ENCODE data around the gene DET1. TPM values are rescaled to one million over a fixed set of nuclear protein-coding genes. Genes with fewer than 3 reads are reported as not detected.
"Not testable (repeated sequence)": the region's sequence is repeated elsewhere in the genome, so short reads cannot be mapped to it uniquely, and the experiment has no call there.

The DET1 gene
- total RNA-seq, 2 donors from 2014 or later: 2.0 to 3.4 TPM

- no peak overlapping the region for H3K27ac Mint-ChIP-seq
- peaks cover 7 to 14% of the 10 kb centered on the region in 2 donors for H3K36me3 Mint-ChIP-seq (ENCODE audit: insufficient read depth in 2 of 2)
- H3K27me3 Mint-ChIP-seq (ENCODE audit: low read depth): no peaks in the 10 kb centered on the region
- DNase-seq (no peak), ATAC-seq (replicated peaks in 1 of 2) (no peak)
- H3K4me1 Mint-ChIP-seq (ENCODE audit: low read depth): no peaks in the 10 kb centered on the region
- H3K9me3 Mint-ChIP-seq: peaks cover 2 to 6% of the 10 kb centered on the region in 2 donors
- H3K4me3 Mint-ChIP-seq: no peak overlapping the region
Observed at GRCh38 chr15:88535607-88536313, 10.7 kb downstream of the DET1 start.

- ATAC-seq (replicated peaks in 1 of 2) (no peak), DNase-seq (no peak)
- peaks cover 7 to 14% of the 10 kb centered on the region in 2 donors for H3K36me3 Mint-ChIP-seq (ENCODE audit: insufficient read depth in 2 of 2)
- H3K27ac Mint-ChIP-seq: no peak overlapping the region
- H3K9me3 Mint-ChIP-seq: peaks cover 2 to 6% of the 10 kb centered on the region in 2 donors
- no peak overlapping the region for H3K4me3 Mint-ChIP-seq
- H3K27me3 Mint-ChIP-seq (ENCODE audit: low read depth): no peaks in the 10 kb centered on the region
- H3K4me1 Mint-ChIP-seq (ENCODE audit: low read depth): no peaks in the 10 kb centered on the region
Observed at GRCh38 chr15:88535100-88535499, 11.4 kb downstream of the DET1 start.

- Mint-ChIP-seq H3K27me3 (ENCODE audit: low read depth) (no peaks in the 10 kb centered on the region), H3K4me3 (no peak overlapping the region), H3K9me3 (peaks cover 2 to 6% of the 10 kb centered on the region in 2 donors), H3K27ac (no peak overlapping the region), H3K36me3 (ENCODE audit: insufficient read depth in 2 of 2) (peaks cover 7 to 14% of the 10 kb centered on the region in 2 donors), H3K4me1 (ENCODE audit: low read depth) (no peaks in the 10 kb centered on the region)
- ATAC-seq (replicated peaks in 1 of 2) (no peak), DNase-seq (no peak)
Observed at GRCh38 chr15:88533376-88533775, 13.1 kb downstream of the DET1 start.

- H3K27me3 Mint-ChIP-seq (ENCODE audit: low read depth): no peaks in the 10 kb centered on the region
Observed at GRCh38 chr15:88529021-88529630, 17.4 kb downstream of the DET1 start.

GRCh38 chr15:88526247-88526879 is 20.1 kb downstream of the DET1 start:
- no peak overlapping the region for H3K27ac Mint-ChIP-seq
- no peaks in the 10 kb centered on the region for H3K27me3 Mint-ChIP-seq (ENCODE audit: low read depth)
- no peaks in the 10 kb centered on the region for H3K9me3 Mint-ChIP-seq
- no peak for ATAC-seq (replicated peaks in 1 of 2)
- H3K4me3 Mint-ChIP-seq: no peak overlapping the region
- peaks cover 1 to 14% of the 10 kb centered on the region in 2 donors for H3K36me3 Mint-ChIP-seq (ENCODE audit: insufficient read depth in 2 of 2)
- DNase-seq: no peak
- no peaks in the 10 kb centered on the region for H3K4me1 Mint-ChIP-seq (ENCODE audit: low read depth)

More at GRCh38 chr15:88529021-88529630, 17.4 kb downstream of the DET1 start:
- H3K4me1 Mint-ChIP-seq (ENCODE audit: low read depth): no peaks in the 10 kb centered on the region
- H3K36me3 Mint-ChIP-seq (ENCODE audit: insufficient read depth in 2 of 2): peaks cover 3 to 14% of the 10 kb centered on the region in 2 donors
- ATAC-seq (replicated peaks in 1 of 2): no peak
- no peak for DNase-seq
- H3K27ac Mint-ChIP-seq: no peak overlapping the region
- H3K4me3 Mint-ChIP-seq: no peak overlapping the region
- H3K9me3 Mint-ChIP-seq: peaks cover 0 to 2% of the 10 kb centered on the region in 2 donors

GRCh38 chr15:88525418-88525817 is 21.1 kb downstream of the DET1 start:
- Mint-ChIP-seq H3K27me3 (ENCODE audit: low read depth) (no peaks in the 10 kb centered on the region), H3K36me3 (ENCODE audit: insufficient read depth in 2 of 2) (peaks cover 0 to 14% of the 10 kb centered on the region in 2 donors), H3K4me3 (no peak overlapping the region), H3K27ac (no peak overlapping the region), H3K4me1 (ENCODE audit: low read depth) (no peaks in the 10 kb centered on the region), H3K9me3 (no peaks in the 10 kb centered on the region)
- DNase-seq: no peak
- no peak for ATAC-seq (replicated peaks in 1 of 2)

GRCh38 chr15:88524094-88524493 is 22.4 kb downstream of the DET1 start:
- H3K27me3 Mint-ChIP-seq (ENCODE audit: low read depth); H3K4me1 Mint-ChIP-seq (ENCODE audit: low read depth); H3K4me3 Mint-ChIP-seq; H3K27ac Mint-ChIP-seq; DNase-seq; H3K9me3 Mint-ChIP-seq; ATAC-seq (replicated peaks in 1 of 2): not testable (repeated sequence)
- peaks cover 0 to 14% of the 10 kb centered on the region in 2 donors for H3K36me3 Mint-ChIP-seq (ENCODE audit: insufficient read depth in 2 of 2)

GRCh38 chr15:88518903-88519302 is 27.6 kb downstream of the DET1 start:
- Mint-ChIP-seq H3K36me3 (ENCODE audit: insufficient read depth in 2 of 2) (peaks cover 0 to 2% of the 10 kb centered on the region in 2 donors), H3K4me1 (ENCODE audit: low read depth) (no peaks in the 10 kb centered on the region), H3K27me3 (ENCODE audit: low read depth) (no peaks in the 10 kb centered on the region), H3K4me3 (no peak overlapping the region), H3K27ac (no peak overlapping the region), H3K9me3 (no peaks in the 10 kb centered on the region)
- ATAC-seq (replicated peaks in 1 of 2) (no peak), DNase-seq (no peak)

- no peak for ATAC-seq (replicated peaks in 1 of 2)
- Mint-ChIP-seq H3K27me3 (ENCODE audit: low read depth) (no peaks in the 10 kb centered on the region), H3K4me1 (ENCODE audit: low read depth) (peaks cover 7% of the 10 kb centered on the region), H3K36me3 (ENCODE audit: insufficient read depth in 2 of 2) (peaks cover 0 to 2% of the 10 kb centered on the region in 2 donors), H3K27ac (no peak overlapping the region), H3K9me3 (no peaks in the 10 kb centered on the region), H3K4me3 (no peak overlapping the region)
- no peak for DNase-seq
Observed at GRCh38 chr15:88513195-88513594, 33.3 kb downstream of the DET1 start.

GRCh38 chr15:88512601-88513000 is 33.9 kb downstream of the DET1 start:
- no peak overlapping the region for H3K27ac Mint-ChIP-seq
- DNase-seq (no peak), ATAC-seq (replicated peaks in 1 of 2) (no peak)
- peaks cover 7% of the 10 kb centered on the region for H3K4me1 Mint-ChIP-seq (ENCODE audit: low read depth)
- no peaks in the 10 kb centered on the region for H3K9me3 Mint-ChIP-seq
- H3K27me3 Mint-ChIP-seq (ENCODE audit: low read depth): no peaks in the 10 kb centered on the region
- H3K4me3 Mint-ChIP-seq: no peak overlapping the region
- peaks cover 0 to 2% of the 10 kb centered on the region in 2 donors for H3K36me3 Mint-ChIP-seq (ENCODE audit: insufficient read depth in 2 of 2)

- H3K4me1 Mint-ChIP-seq (ENCODE audit: low read depth): peaks cover 7% of the 10 kb centered on the region
- H3K36me3 Mint-ChIP-seq (ENCODE audit: insufficient read depth in 2 of 2): peaks cover 0 to 2% of the 10 kb centered on the region in 2 donors
- no peaks in the 10 kb centered on the region for H3K27me3 Mint-ChIP-seq (ENCODE audit: low read depth)
- ATAC-seq (replicated peaks in 1 of 2) (no peak), DNase-seq (no peak)
- no peaks in the 10 kb centered on the region for H3K9me3 Mint-ChIP-seq
- no peak overlapping the region for H3K27ac Mint-ChIP-seq
- H3K4me3 Mint-ChIP-seq: no peak overlapping the region
Observed at GRCh38 chr15:88512078-88512477, 34.4 kb downstream of the DET1 start.

- peaks cover 7% of the 10 kb centered on the region for H3K4me1 Mint-ChIP-seq (ENCODE audit: low read depth)
- H3K27me3 Mint-ChIP-seq (ENCODE audit: low read depth): no peaks in the 10 kb centered on the region
- H3K36me3 Mint-ChIP-seq (ENCODE audit: insufficient read depth in 2 of 2): peaks cover 0 to 2% of the 10 kb centered on the region in 2 donors
- ATAC-seq (replicated peaks in 1 of 2) (no peak), DNase-seq (no peak)
- no peaks in the 10 kb centered on the region for H3K9me3 Mint-ChIP-seq
- H3K27ac Mint-ChIP-seq: no peak overlapping the region
- H3K4me3 Mint-ChIP-seq: no peak overlapping the region
Observed at GRCh38 chr15:88511161-88511560, 35.3 kb downstream of the DET1 start.

GRCh38 chr15:88509964-88510363 is 36.5 kb downstream of the DET1 start:
- Mint-ChIP-seq H3K4me3 (no peak overlapping the region), H3K9me3 (no peaks in the 10 kb centered on the region), H3K4me1 (ENCODE audit: low read depth) (peaks cover 7% of the 10 kb centered on the region), H3K27me3 (ENCODE audit: low read depth) (no peaks in the 10 kb centered on the region), H3K36me3 (ENCODE audit: insufficient read depth in 2 of 2) (peaks cover 0 to 2% of the 10 kb centered on the region in 2 donors), H3K27ac (no peak overlapping the region)
- DNase-seq (no peak), ATAC-seq (replicated peaks in 1 of 2) (peak in 1 of 2 donors; percentile 57)

Data from activated T-cell treated with anti-CD3 and anti-CD28 coated beads, Interleukin-2, amount 50 U/mL, for 72 hours (primary cell).